ENCODE data around the gene ANKRD27. TPM values are rescaled to one million over a fixed set of nuclear protein-coding genes. Genes with fewer than 3 reads are reported as not detected.
"Not testable (repeated sequence)": the region's sequence is repeated elsewhere in the genome, so short reads cannot be mapped to it uniquely, and the experiment has no call there.

The ANKRD27 gene
- polyA plus RNA-seq, 3 donors, result 5.7 to 16.8 (median 9.5) TPM

- 26 to 70% (median 32%) methylated on average over 3 of the region's 3 CpGs for WGBS, 3 donors
- H3K27ac ChIP-seq (ENCODE audit: low read depth, low read length), result no peak overlapping the region
These were observed 12.8 kb downstream of the ANKRD27 start for GRCh38 chr19:32662186-32662585.

- 86 to 91% (median 88%) methylated on average over 7 of the region's 7 CpGs for WGBS, 3 donors
These were observed 13.7 kb downstream of the ANKRD27 start for GRCh38 chr19:32661318-32661717.

GRCh38 chr19:32658527-32658926 lies 16.5 kb downstream of the ANKRD27 start:
- H3K27ac ChIP-seq (ENCODE audit: low read depth, low read length), result no peak overlapping the region
- 86 to 90% (median 87%) methylated on average over 10 of the region's 10 CpGs for WGBS, 3 donors

More at GRCh38 chr19:32661318-32661717, 13.7 kb downstream of the ANKRD27 start:
- H3K27ac ChIP-seq (ENCODE audit: low read depth, low read length), result no peak overlapping the region

DNA sequence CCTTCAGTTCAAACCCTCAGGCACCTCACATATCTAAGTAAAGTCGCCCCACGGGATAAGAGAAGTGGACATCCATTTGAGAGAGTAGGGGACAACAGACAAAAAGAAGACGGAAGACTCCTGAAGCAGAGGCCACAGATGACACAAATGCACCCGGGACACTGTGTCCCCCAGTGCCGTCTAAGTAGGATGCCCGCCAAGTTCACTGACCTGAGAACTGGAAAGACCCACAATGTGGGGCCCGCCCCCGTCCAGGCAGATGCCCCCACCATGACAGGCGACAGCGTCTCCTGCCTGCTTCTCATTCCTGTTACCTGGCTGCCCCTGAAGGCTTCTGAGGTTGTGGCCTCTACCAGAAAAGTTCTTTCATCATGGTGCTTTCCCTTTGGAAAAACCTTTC lies 16.9 kb downstream of the ANKRD27 start:
- WGBS, 3 donors, result 90 to 94% (median 94%) methylated on average over 10 of the region's 10 CpGs
- H3K27ac ChIP-seq (ENCODE audit: low read depth, low read length), result no peak overlapping the region

DNA sequence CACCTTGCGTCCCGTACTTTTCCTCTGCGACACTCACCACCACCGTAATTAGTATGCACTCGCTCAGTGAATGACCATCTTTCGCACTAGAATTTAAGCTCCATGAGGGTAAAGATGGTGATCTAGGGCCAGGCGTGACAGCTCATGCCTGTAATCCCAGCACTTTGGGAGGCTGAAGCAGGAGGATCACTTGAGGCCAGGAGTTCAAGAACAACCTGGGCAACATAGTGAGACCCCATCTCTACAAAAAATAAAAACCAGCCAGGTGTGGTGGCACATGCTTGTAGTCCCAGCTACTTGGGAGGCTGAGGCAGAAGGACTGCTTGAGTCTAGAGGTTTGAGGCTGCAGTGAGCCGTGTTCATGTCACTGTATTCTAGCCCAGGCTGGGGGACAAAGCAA lies 18.6 kb downstream of the ANKRD27 start:
- 97 to 98% (median 97%) methylated on average over 8 of the region's 8 CpGs for WGBS, 3 donors
- not testable (repeated sequence) for H3K27ac ChIP-seq (ENCODE audit: low read depth, low read length)

- WGBS, 3 donors, result 64 to 92% (median 79%) methylated on average over 14 to 15 of the region's 15 CpGs
- H3K27ac ChIP-seq (ENCODE audit: low read depth, low read length), result no peak overlapping the region
These were observed 21.4 kb downstream of the ANKRD27 start for GRCh38 chr19:32653599-32653915.

DNA sequence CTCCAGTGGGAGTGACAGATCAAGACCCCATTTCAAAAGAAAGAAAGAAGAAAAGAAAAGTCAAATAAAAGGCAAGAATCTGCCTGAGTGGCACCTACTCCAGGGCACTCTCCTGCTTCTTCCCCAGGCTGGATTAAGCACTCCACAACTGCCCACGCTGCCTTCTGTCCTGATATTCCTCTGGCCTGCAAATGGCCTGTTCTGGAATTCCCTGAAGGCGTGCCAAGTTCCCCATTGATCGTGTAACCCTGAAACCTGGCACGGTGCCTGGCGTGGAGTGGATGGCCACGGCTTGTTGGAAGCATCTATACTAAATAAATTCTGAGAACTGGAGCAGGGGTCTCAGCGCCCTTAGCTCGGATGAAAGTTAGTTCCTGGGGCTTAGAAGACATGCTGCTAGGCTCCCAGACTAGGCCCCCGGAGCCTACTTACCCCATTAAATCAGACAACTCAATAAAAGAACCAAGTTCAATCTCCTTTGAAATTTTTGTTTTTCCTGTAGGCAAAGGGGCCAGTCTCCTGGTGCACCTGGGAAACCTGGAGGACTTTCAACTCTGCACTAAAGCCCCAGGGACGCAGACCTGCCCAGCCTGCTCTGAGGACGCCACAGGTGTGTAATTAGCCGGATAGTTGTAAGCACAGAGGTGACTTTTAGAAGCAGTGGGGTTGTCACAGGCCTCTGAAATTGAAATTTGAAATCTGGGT lies 21.9 kb downstream of the ANKRD27 start:
- no peak overlapping the region for H3K27ac ChIP-seq (ENCODE audit: low read depth, low read length)
- WGBS, 3 donors, result 25 to 65% (median 60%) methylated on average over 12 of the region's 12 CpGs

DNA sequence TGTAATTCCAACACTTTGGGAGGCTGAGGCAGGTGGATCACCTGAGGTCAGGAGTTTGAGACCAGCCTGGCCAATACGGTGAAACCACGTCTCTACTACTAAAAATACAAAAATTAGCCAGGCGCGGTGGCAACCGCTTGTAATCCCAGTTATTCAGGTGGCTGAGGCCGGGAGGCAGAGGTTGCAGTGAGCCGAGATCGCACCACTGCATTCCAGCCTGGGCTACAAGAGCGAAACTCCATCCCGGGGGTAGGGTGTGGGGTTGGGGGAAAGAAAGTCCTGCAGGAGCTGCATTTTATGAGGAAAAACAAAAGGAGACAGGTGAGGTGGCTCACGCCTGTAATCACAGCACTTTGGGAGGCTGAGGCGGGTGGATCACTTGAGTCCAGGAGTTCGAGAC lies 22.6 kb downstream of the ANKRD27 start:
- not testable (repeated sequence) for H3K27ac ChIP-seq (ENCODE audit: low read depth, low read length)
- 95 to 97% (median 96%) methylated on average over 13 of the region's 13 CpGs for WGBS, 3 donors

GRCh38 chr19:32651729-32652140 lies 23.2 kb downstream of the ANKRD27 start:
- 41 to 70% (median 45%) methylated on average over 8 of the region's 8 CpGs for WGBS, 3 donors

GRCh38 chr19:32650671-32651070 lies 24.3 kb downstream of the ANKRD27 start:
- WGBS, 3 donors, result 77 to 97% (median 80%) methylated on average over 5 of the region's 5 CpGs
- H3K27ac ChIP-seq (ENCODE audit: low read depth, low read length), result no peak overlapping the region

More at GRCh38 chr19:32651729-32652140, 23.2 kb downstream of the ANKRD27 start:
- H3K27ac ChIP-seq (ENCODE audit: low read depth, low read length), result no peak overlapping the region

DNA sequence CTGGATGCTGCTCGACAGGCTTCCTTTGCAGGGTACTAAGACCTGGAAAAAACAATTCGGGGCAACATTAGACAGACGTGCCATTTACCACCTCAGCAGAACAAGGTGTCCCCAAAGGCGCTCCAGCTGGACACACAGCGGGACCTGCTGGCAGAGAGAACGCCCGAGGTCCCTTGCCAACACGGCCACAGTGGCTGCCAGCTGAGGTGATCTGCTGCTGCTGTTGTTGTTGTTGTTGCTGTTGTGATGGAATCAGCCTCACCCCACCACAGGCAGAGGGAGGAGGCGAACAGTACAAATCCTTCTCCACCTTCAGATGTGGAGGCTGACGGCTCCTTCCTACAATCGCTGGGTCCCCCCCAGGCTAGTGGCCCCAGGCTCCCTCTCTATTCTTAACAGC lies 25.2 kb downstream of the ANKRD27 start:
- no peak overlapping the region for H3K27ac ChIP-seq (ENCODE audit: low read depth, low read length)
- WGBS, 3 donors, result 93 to 98% (median 96%) methylated on average over 11 of the region's 11 CpGs

DNA sequence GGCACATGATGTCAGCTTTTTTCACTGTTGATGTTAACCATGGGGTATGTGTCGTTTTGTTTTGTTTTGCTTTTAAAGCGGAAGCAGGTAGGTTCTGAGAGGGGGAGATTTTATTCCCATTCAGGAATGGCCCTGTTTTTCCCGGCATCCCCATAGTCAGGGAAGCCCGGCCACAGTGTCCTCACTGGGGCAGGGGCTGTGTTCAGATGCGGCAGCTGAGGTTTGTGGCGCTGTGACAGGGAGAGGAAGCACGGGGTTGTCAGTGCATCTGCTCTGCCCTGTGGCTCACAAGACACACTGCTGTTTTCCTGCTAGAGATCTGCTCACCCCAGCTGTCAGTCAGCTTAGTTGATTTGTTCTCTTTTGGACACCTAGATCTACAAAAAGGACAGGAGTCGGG lies 27.6 kb downstream of the ANKRD27 start:
- H3K27ac ChIP-seq (ENCODE audit: low read depth, low read length), result no peak overlapping the region
- WGBS, 3 donors, result 88 to 91% (median 89%) methylated on average over 8 of the region's 8 CpGs

DNA sequence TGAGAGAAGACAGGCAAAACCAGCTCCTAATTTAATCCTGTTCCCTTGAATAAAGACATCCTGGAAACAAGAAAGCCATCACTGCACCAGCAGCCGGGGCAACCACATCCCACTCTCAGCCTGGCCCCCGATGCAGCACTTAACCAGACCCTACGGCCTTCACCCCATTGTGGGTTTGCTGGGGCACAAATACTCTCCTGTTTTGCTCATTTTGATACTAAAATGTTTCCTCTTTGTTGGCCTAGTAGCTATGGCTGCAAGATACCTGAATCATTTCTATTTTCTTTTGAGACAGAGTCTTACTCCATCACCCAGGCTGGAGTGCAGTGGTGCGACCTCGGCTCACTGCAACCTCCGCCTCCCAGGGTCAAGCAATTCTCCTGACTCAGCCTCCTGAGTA lies 28.4 kb downstream of the ANKRD27 start:
- WGBS, 3 donors, result 93 to 97% (median 94%) methylated on average over 6 of the region's 6 CpGs
- no peak overlapping the region for H3K27ac ChIP-seq (ENCODE audit: low read depth, low read length)

DNA sequence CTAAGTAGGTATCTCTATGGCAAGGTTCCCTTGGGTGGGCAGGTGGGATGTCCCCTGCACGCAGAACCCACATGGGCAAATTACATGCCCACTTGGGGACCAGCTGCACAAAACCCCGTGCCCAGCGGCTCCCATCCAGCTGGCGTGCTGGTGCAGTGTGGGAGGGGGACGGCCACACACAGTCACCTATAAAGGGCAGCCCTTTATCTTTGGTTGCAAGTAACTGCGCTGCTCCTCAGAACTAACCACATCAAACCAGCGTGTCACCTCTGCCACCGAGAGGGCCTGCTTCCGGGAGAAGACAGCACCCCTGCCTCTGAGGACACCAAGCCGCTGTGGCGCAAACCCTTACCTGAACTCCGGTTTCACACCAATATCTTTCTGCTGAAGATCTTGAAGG lies 32.2 kb downstream of the ANKRD27 start:
- WGBS, 3 donors, result 83 to 96% (median 85%) methylated on average over 11 to 12 of the region's 12 CpGs

DNA sequence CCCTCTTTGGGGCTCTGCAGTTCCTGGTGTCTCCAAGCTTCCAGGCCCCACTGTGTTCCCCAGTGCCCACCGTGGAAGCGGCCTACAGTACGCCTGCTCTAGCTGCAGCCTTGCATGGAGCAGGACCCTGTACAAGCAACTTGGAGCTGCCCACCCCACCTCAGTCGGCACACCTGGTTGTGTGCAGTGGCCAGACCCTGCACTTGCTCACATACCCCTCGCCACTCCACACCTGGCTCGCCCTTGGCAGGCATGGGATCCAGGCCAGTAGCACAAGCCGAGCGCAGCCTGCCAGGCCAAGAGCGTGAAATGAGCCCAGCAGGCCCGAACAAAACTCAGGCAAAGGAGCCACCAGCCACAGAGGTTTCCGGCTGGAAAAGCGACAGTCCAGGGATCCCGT lies 36.4 kb downstream of the ANKRD27 start:
- WGBS, 3 donors, result 98 to 99% (median 99%) methylated on average over 13 of the region's 13 CpGs
- no peak overlapping the region for H3K27ac ChIP-seq (ENCODE audit: low read depth, low read length)

More for the DNA sequence above, 32.2 kb downstream of the ANKRD27 start:
- no peak overlapping the region for H3K27ac ChIP-seq (ENCODE audit: low read depth, low read length)

- H3K27ac ChIP-seq (ENCODE audit: low read depth, low read length), result no peak overlapping the region
- WGBS, 3 donors, result 88 to 90% (median 89%) methylated on average over 14 of the region's 14 CpGs
These were observed 37.5 kb downstream of the ANKRD27 start for GRCh38 chr19:32637480-32637879.

DNA sequence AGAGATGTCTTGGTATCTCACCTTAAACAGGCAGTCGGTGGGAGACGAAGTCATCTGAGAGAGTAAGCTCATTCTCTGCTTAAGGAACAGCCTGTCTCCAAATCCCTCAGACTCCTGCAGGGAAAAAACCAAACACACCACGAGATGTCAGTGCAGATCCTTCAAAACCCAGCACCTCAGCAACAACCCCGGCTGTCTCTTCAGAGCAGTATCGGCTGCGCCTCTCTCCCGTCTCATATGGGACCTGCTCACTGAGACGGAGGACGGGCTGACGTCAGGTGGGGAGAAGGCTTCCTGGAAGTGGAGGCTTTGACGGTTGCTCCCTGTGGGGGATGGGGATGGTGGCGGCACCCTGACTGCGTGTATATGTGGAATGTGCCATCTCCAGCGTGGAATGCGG lies 43.6 kb downstream of the ANKRD27 start:
- no peak overlapping the region for H3K27ac ChIP-seq (ENCODE audit: low read depth, low read length)
- 91 to 95% (median 93%) methylated on average over 15 of the region's 15 CpGs for WGBS, 3 donors

DNA sequence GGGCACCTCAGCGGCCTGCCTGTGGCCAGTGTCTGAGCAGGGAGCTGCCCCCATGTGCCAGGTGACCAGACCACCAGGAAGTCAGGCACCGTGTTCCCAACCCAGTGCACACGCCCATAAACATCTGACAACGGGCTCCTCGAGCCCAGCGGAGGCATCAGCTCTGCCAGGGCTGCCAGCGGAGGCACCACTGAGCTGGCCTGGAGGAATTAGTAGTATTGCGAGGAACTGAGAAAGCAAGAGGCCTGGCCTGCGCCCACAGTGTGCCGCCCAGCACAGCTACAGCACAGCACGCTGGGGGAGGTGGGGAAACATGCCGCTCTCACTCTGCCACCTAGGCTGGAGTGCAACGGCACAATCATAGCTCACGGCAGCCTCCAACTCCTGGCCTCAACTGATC lies 44.6 kb downstream of the ANKRD27 start:
- no peak overlapping the region for H3K27ac ChIP-seq (ENCODE audit: low read depth, low read length)
- WGBS, 3 donors, result 83 to 88% (median 88%) methylated on average over 14 of the region's 14 CpGs

DNA sequence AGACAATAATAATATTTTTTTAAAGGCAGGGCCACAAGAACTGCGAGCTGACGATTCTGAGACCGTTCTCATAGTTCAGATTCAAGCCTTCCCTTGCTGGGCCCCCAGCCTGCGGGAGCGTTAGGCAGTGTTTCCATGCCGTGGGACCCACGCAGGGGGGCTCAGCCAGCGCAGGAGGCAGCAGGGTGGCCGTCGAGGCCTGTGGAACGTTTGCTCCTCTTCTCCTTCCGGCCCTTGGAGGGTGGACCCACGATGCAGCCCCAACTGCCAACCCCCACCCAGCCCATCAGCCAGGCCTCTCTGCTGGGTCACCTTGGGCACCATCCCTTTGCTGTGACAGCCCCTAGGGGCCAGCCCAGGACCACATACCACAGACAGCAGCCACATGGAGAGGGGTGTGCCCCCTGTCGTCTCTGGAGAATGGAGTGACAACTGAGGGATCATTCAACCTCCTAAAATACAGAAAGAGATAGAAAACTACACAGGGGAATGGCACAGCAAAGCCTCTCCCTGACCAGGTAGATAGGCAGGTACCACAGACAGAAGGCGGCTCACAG lies 47.2 kb downstream of the ANKRD27 start:
- whole genome bisulfite sequencing, 3 donors, result 90 to 93% (median 91%) methylated on average over 15 of the region's 15 CpGs
- H3K27ac ChIP-seq (ENCODE audit: low read depth, low read length), result no peak overlapping the region

- 95 to 96% (median 96%) methylated on average over 4 of the region's 4 CpGs for WGBS, 3 donors
- H3K27ac ChIP-seq (ENCODE audit: low read depth, low read length), result no peak overlapping the region
These were observed 48.0 kb downstream of the ANKRD27 start for GRCh38 chr19:32626969-32627368.
